Effector memory CD8-positive, alpha-beta T cell (primary cell): ENCODE measurements around the gene RHOT1.

ENCODE experiments used
- ATAC-seq: fragments of 150-1000 bp; cut with Tn5 transposase; replicated peaks from 2 replicates; pipeline ENCODE4 v1.10.0; 2021; ENCODE audit warnings: mild to moderate bottlenecking, moderate library complexity
- DNase-seq, 3 experiments: peaks; one replicate each; pipeline ENCODE4 v3.0.0; 2021
- H3K27ac Mint-ChIP-seq, 2 donors: one replicate each; pipeline ENCODE4 v1.8.0; 2022; ENCODE audit warnings: mild to moderate bottlenecking in 2 of 2, mixed read lengths in 2 of 2, moderate library complexity in 2 of 2
- H3K27me3 Mint-ChIP-seq, 2 donors: one replicate each; pipeline ENCODE4 v1.8.0; 2022; ENCODE audit warnings: mixed read lengths in 2 of 2
- H3K36me3 Mint-ChIP-seq: one replicate; pipeline ENCODE4 v1.8.0; 2022; ENCODE audit warnings: mild to moderate bottlenecking, moderate library complexity, mixed read lengths; ENCODE audit not compliant: insufficient read depth
- H3K4me1 Mint-ChIP-seq, 2 donors: one replicate each; pipeline ENCODE4 v1.8.0; 2022; ENCODE audit warnings: low read depth in 2 of 2, mixed read lengths in 2 of 2
- H3K4me3 Mint-ChIP-seq, 2 donors: one replicate each; pipeline ENCODE4 v1.8.0; 2022; ENCODE audit warnings: mild to moderate bottlenecking in 2 of 2, mixed read lengths in 2 of 2, moderate library complexity in 2 of 2
- H3K9me3 Mint-ChIP-seq, 2 donors: one replicate each; pipeline ENCODE4 v1.8.0; 2022; ENCODE audit warnings: mixed read lengths in 2 of 2

The RHOT1 gene

DNA sequence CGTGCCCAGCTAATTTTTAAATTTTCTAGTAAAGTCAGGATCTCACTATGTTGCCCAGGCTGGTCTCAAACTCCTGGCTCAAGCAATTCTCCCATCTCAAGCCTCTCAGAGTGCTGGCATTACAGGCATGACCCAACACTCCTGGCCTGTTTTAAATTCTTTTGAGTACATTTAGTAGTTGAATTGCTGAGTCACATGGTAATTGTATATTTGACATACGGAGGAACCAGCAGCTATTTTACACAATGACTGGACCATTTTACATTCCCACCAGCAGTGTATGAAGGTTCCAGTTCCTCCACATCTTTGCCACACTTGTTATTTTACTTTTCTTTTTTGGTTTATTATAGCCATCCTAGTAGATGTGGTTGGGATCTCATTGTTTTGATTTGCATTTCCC lies 43.6 kb downstream of the RHOT1 start:
- ATAC-seq (no peak), DNase-seq (no peak)
- Mint-ChIP-seq H3K4me1 (no peaks in the 10 kb centered on the region), H3K36me3 (peaks cover 23% of the 10 kb centered on the region), H3K4me3 (no peak overlapping the region), H3K27ac (no peak overlapping the region), H3K9me3 (no peaks in the 10 kb centered on the region), H3K27me3 (no peaks in the 10 kb centered on the region)

GRCh38 chr17:32187271-32187670 lies 45.0 kb downstream of the RHOT1 start:
- peaks cover 29% of the 10 kb centered on the region for H3K36me3 Mint-ChIP-seq
- H3K9me3 Mint-ChIP-seq = no peaks in the 10 kb centered on the region
- DNase-seq (no peak), ATAC-seq (no peak)
- no peaks in the 10 kb centered on the region for H3K27me3 Mint-ChIP-seq
- no peak overlapping the region for H3K27ac Mint-ChIP-seq
- no peaks in the 10 kb centered on the region for H3K4me1 Mint-ChIP-seq
- no peak overlapping the region for H3K4me3 Mint-ChIP-seq

DNA sequence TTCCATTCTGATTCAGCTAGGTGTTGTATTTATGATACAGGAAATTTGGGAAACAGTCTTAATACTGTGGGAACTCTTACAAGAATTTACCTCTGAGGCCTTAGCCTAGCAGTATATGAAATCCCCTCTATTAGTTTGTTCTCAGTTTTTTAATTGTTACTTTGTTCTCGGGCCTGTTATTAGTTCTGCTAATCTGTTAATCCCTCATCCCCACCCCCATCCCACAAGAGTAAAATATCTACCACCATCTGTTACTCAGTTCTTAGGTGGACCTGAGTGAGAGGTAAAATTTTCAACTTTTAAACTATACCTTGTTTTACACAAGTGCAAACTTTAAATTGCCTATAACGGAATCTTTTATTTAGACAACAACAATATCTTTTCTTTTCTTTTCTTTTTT lies 47.0 kb downstream of the RHOT1 start:
- H3K4me1 Mint-ChIP-seq = no peaks in the 10 kb centered on the region
- peaks cover 31% of the 10 kb centered on the region for H3K36me3 Mint-ChIP-seq
- H3K27ac Mint-ChIP-seq = no peak overlapping the region
- DNase-seq (no peak), ATAC-seq (no peak)
- H3K27me3 Mint-ChIP-seq = no peaks in the 10 kb centered on the region
- no peak overlapping the region for H3K4me3 Mint-ChIP-seq
- H3K9me3 Mint-ChIP-seq = no peaks in the 10 kb centered on the region

GRCh38 chr17:32191306-32191705 lies 49.0 kb downstream of the RHOT1 start:
- Mint-ChIP-seq H3K36me3 (peaks cover 45% of the 10 kb centered on the region), H3K27ac (no peak overlapping the region), H3K27me3 (no peaks in the 10 kb centered on the region), H3K9me3 (no peaks in the 10 kb centered on the region), H3K4me3 (no peak overlapping the region), H3K4me1 (no peaks in the 10 kb centered on the region)
- ATAC-seq (no peak), DNase-seq (no peak)

DNA sequence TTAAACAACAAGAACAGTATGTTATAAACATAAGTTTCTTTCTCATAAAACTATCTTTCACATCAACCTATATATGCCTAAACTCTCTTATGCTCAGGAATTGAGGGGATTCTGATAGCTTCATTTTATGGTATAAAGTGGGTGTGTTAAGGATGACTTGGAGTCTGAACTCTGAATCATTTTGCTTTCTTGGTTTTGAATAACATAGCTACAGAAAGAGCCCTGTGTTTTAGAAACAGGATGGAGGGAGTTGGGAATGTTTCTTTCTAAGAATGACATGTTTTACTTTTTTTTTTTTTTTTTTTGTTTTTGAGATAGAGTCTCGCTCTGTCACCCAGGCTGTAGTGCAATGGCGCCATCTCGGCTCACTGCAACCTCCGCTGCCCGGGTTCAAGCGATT lies 50.1 kb downstream of the RHOT1 start:
- Mint-ChIP-seq H3K27ac (no peak overlapping the region), H3K4me1 (no peaks in the 10 kb centered on the region), H3K27me3 (no peaks in the 10 kb centered on the region), H3K9me3 (no peaks in the 10 kb centered on the region), H3K36me3 (peaks cover 55% of the 10 kb centered on the region), H3K4me3 (no peak overlapping the region)
- ATAC-seq (no peak), DNase-seq (no peak)

GRCh38 chr17:32197987-32198386 lies 55.7 kb downstream of the RHOT1 start:
- H3K4me1 Mint-ChIP-seq = no peaks in the 10 kb centered on the region
- DNase-seq = no peak
- no peaks in the 10 kb centered on the region for H3K27me3 Mint-ChIP-seq
- H3K4me3 Mint-ChIP-seq = no peak overlapping the region
- ATAC-seq = no peak
- H3K9me3 Mint-ChIP-seq = no peaks in the 10 kb centered on the region
- no peak overlapping the region for H3K27ac Mint-ChIP-seq
- peaks cover 64% of the 10 kb centered on the region for H3K36me3 Mint-ChIP-seq

DNA sequence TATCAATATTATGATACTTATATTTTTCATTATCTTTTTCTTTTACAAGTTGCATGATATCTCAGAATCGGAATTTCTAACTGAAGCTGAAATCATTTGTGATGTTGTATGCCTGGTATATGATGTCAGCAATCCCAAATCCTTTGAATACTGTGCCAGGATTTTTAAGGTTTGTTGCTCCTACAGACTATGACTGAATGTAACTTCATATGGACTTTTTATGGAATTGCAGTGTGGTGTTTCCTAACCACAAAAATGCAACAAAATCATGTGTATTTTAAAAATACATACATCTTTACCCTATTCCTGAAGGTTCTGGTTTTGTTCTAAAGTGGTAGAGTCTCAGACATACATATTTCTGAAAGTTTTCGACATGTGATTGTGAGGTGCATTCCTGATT lies 64.6 kb downstream of the RHOT1 start:
- ATAC-seq = no peak
- Mint-ChIP-seq H3K27ac (no peak overlapping the region), H3K4me1 (no peaks in the 10 kb centered on the region), H3K9me3 (no peaks in the 10 kb centered on the region), H3K36me3 (peaks cover 45% of the 10 kb centered on the region), H3K4me3 (no peak overlapping the region), H3K27me3 (no peaks in the 10 kb centered on the region)
- DNase-seq = no peak

DNA sequence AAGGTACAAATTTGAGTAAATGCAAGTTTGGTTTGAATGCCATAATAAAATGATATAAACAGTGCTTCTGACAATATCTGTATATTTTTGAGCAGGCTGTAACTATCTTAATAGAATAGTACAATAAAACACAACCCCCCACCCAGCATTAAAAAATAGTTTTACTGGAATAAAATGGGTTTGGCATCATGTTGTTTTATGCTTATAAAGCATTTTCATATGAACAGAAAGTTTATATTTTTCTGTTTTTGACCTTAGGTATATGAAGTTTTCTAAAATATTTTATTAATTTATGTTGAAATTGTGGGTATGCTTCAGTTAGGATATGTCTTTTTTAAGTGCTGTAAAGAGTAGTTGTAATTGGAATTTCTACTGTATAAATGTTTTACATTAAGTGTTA lies 66.1 kb downstream of the RHOT1 start:
- H3K9me3 Mint-ChIP-seq = no peaks in the 10 kb centered on the region
- H3K4me3 Mint-ChIP-seq = no peak overlapping the region
- DNase-seq (no peak), ATAC-seq (no peak)
- H3K27me3 Mint-ChIP-seq = no peaks in the 10 kb centered on the region
- H3K27ac Mint-ChIP-seq = no peak overlapping the region
- H3K4me1 Mint-ChIP-seq = no peaks in the 10 kb centered on the region
- peaks cover 48% of the 10 kb centered on the region for H3K36me3 Mint-ChIP-seq

DNA sequence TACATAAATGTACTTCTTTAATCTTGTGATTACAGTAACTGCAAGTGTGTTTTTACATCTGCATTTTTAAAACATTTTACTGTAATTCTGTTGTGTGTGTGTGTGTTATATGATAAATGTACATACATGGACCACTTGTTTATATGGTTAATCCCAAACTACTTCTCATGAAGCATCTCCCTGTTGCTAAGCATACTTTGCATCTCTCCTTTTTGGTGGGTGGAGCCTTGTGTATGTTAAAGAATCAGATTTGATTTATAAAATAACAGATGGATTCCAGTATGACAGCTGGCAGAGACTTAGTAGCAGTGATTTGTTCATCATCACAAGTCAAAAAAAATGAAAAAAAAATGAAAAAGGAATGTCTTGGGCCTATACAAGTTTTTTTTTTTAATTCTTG lies 67.3 kb downstream of the RHOT1 start:
- Mint-ChIP-seq H3K27me3 (no peaks in the 10 kb centered on the region), H3K36me3 (peaks cover 44% of the 10 kb centered on the region), H3K4me3 (no peak overlapping the region), H3K27ac (no peak overlapping the region), H3K4me1 (no peaks in the 10 kb centered on the region), H3K9me3 (no peaks in the 10 kb centered on the region)
- ATAC-seq (no peak), DNase-seq (no peak)

DNA sequence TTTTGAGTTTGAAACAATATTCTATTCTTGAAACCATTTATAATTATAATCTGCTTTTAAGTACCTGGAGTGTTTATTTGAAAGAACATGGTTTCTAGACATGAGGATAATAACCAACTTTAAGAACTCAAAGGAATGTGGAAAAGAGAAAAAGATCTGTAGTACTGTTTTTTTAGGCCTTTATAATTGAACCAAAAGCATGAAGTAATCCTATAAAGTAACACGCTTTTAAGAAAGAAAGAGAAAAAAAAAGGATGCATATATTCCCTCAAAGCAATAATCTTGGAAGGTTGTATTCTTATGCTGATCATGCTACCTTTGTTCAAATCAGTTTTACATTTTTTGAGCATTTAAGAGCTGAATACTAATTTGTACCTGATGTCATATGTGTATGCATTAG lies 69.4 kb downstream of the RHOT1 start:
- H3K4me1 Mint-ChIP-seq = no peaks in the 10 kb centered on the region
- ATAC-seq (no peak), DNase-seq (no peak)
- no peaks in the 10 kb centered on the region for H3K9me3 Mint-ChIP-seq
- H3K36me3 Mint-ChIP-seq = peaks cover 36% of the 10 kb centered on the region
- H3K4me3 Mint-ChIP-seq = no peak overlapping the region
- H3K27ac Mint-ChIP-seq = no peak overlapping the region
- H3K27me3 Mint-ChIP-seq = no peaks in the 10 kb centered on the region

- Mint-ChIP-seq H3K4me1 (peaks cover 1 to 7% of the 10 kb centered on the region in 2 donors), H3K9me3 (no peaks in the 10 kb centered on the region), H3K27ac (no peak overlapping the region), H3K27me3 (no peaks in the 10 kb centered on the region), H3K4me3 (no peak overlapping the region), H3K36me3 (peaks cover 20% of the 10 kb centered on the region)
- DNase-seq (no peak), ATAC-seq (no peak)
Observed at GRCh38 chr17:32215696-32216095, 73.4 kb downstream of the RHOT1 start.

- DNase-seq = no peak
- Mint-ChIP-seq H3K27ac (no peak overlapping the region), H3K27me3 (no peaks in the 10 kb centered on the region)
Observed at GRCh38 chr17:32222621-32223020, 80.3 kb downstream of the RHOT1 start.

GRCh38 chr17:32223703-32224102 lies 81.4 kb downstream of the RHOT1 start:
- Mint-ChIP-seq H3K4me3 (no peak overlapping the region), H3K27me3 (no peaks in the 10 kb centered on the region), H3K36me3 (peaks cover 6% of the 10 kb centered on the region), H3K4me1 (peaks cover 1 to 16% of the 10 kb centered on the region in 2 donors), H3K9me3 (no peaks in the 10 kb centered on the region), H3K27ac (no peak overlapping the region)
- DNase-seq (no peak), ATAC-seq (no peak)

More at GRCh38 chr17:32222621-32223020, 80.3 kb downstream of the RHOT1 start:
- H3K4me3 Mint-ChIP-seq = no peak overlapping the region
- no peak for ATAC-seq
- peaks cover 1 to 16% of the 10 kb centered on the region in 2 donors for H3K4me1 Mint-ChIP-seq
- H3K36me3 Mint-ChIP-seq = peaks cover 6% of the 10 kb centered on the region
- no peaks in the 10 kb centered on the region for H3K9me3 Mint-ChIP-seq

DNA sequence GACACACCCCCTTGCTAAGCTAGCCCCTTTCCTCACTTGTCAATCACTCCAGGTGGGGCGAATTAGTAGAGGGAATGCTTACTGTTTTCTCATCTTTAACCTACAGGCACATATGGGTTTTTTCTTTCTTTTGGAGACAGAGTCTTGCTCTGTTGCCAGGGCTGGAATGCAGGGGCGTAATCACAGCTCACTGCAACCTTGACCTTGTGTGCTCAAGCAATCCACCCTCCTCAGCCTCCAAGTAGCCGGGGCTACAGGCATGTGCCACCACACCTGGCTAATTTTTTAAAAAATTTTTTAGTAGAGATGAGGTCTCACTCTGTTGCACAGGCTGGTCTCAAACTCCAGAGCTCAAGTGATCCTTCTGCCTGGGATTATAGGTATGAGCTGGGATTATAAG lies 84.6 kb downstream of the RHOT1 start:
- H3K36me3 Mint-ChIP-seq = peaks cover 6% of the 10 kb centered on the region
- no peaks in the 10 kb centered on the region for H3K9me3 Mint-ChIP-seq
- H3K27me3 Mint-ChIP-seq = no peaks in the 10 kb centered on the region
- no peak overlapping the region for H3K27ac Mint-ChIP-seq
- no peak for DNase-seq
- ATAC-seq = no peak
- H3K4me3 Mint-ChIP-seq = no peak overlapping the region
- peaks cover 0 to 10% of the 10 kb centered on the region in 2 donors for H3K4me1 Mint-ChIP-seq

DNA sequence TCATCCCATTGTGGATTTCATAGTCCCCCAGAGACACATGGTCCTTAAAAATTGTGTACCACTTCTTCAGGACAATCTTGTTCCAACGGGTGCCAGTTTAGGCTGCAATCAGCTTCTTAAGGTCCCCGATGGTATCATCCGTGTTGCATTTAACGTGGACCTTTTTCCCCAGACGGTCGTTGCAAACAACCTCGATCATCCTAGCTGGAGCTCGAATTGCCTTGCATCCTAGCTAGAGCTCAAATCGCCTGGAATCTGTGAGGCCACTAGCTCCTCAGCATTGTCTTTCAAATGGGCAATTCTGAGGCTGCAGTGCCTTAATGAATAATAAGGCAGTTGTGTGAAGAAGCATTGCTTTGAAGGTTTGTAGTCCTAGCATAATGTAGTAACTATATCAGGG lies 85.6 kb downstream of the RHOT1 start:
- H3K4me3 Mint-ChIP-seq = no peak overlapping the region
- no peaks in the 10 kb centered on the region for H3K9me3 Mint-ChIP-seq
- no peaks in the 10 kb centered on the region for H3K27me3 Mint-ChIP-seq
- no peak overlapping the region for H3K27ac Mint-ChIP-seq
- H3K36me3 Mint-ChIP-seq = peaks cover 3% of the 10 kb centered on the region
- ATAC-seq (no peak), DNase-seq (no peak)
- peaks cover 5 to 19% of the 10 kb centered on the region in 2 donors for H3K4me1 Mint-ChIP-seq
